HFFc6 (cell line): ENCODE measurements around the gene HUS1. TPM values are rescaled to one million over a fixed set of nuclear protein-coding genes. Genes with fewer than 3 reads are reported as not detected.
"Not testable (repeated sequence)": the region's sequence is repeated elsewhere in the genome, so short reads cannot be mapped to it uniquely, and the experiment has no call there.

Experiments used
- DNase-seq: peaks from one replicate; pipeline ENCODE4 v3.0.0-alpha.2; 2018
- H3K27ac Mint-ChIP-seq: 2 replicates; pipeline ENCODE4 v1.8.0; 2020; ENCODE audit warnings: mild to moderate bottlenecking, mixed read lengths
- H3K27me3 Mint-ChIP-seq: 2 replicates; pipeline ENCODE4 v1.8.0; 2021; ENCODE audit warnings: mild to moderate bottlenecking, moderate library complexity, mixed read lengths; ENCODE audit not compliant: insufficient read depth
- H3K36me3 Mint-ChIP-seq: 2 replicates; pipeline ENCODE4 v1.8.0; 2021; ENCODE audit warnings: low read depth, mixed read lengths
- H3K4me1 Mint-ChIP-seq: 2 replicates; pipeline ENCODE4 v1.8.0; 2020; ENCODE audit warnings: low read depth, mixed read lengths
- H3K4me3 Mint-ChIP-seq: 2 replicates; pipeline ENCODE4 v1.8.0; 2020; ENCODE audit warnings: mild to moderate bottlenecking, moderate library complexity, mixed read lengths
- H3K9me3 Mint-ChIP-seq: 2 replicates; pipeline ENCODE4 v1.8.0; 2020; ENCODE audit warnings: mild to moderate bottlenecking, mixed read lengths
- total RNA-seq, 6 experiments: library from RNA; stranded (reverse); fragmentation: NEBNext Ultra II Directional; extraction: Animal tissue kit (Norgen Biotek cat#: 25700); gene quantifications; 2 replicates in 1 of 6; 3 replicates in 5 of 6; pipeline ENCODE4 v1.2.3, GENCODE V29; 2021
- TF ChIP-seq, protein P1 (sequence below): fragments of 200-600 bp; sonication (generic); IDR thresholded peaks from 2 replicates; pipeline ENCODE4 v1.5.0; 2021; ENCODE audit warnings: antibody characterized with exemption, mild to moderate bottlenecking

The HUS1 gene
- total RNA-seq, 6 experiments from 2014 or later = 27.8 to 39.2 (median 34.6) TPM

- no peaks in the 10 kb centered on the region for H3K9me3 Mint-ChIP-seq
- TF ChIP-seq, protein P1, sequence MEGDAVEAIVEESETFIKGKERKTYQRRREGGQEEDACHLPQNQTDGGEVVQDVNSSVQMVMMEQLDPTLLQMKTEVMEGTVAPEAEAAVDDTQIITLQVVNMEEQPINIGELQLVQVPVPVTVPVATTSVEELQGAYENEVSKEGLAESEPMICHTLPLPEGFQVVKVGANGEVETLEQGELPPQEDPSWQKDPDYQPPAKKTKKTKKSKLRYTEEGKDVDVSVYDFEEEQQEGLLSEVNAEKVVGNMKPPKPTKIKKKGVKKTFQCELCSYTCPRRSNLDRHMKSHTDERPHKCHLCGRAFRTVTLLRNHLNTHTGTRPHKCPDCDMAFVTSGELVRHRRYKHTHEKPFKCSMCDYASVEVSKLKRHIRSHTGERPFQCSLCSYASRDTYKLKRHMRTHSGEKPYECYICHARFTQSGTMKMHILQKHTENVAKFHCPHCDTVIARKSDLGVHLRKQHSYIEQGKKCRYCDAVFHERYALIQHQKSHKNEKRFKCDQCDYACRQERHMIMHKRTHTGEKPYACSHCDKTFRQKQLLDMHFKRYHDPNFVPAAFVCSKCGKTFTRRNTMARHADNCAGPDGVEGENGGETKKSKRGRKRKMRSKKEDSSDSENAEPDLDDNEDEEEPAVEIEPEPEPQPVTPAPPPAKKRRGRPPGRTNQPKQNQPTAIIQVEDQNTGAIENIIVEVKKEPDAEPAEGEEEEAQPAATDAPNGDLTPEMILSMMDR = no peak
- H3K4me1 Mint-ChIP-seq = peaks cover 18% of the 10 kb centered on the region
- DNase-seq = no peak
- H3K36me3 Mint-ChIP-seq = peaks cover 4% of the 10 kb centered on the region; the same call in 1 of the 2 replicates
- H3K27me3 Mint-ChIP-seq = peaks cover 1% of the 10 kb centered on the region; the same call in 1 of the 2 replicates
- H3K4me3 Mint-ChIP-seq = no peak overlapping the region
- no peak overlapping the region for H3K27ac Mint-ChIP-seq
These were observed 11.2 kb upstream of the HUS1 start for GRCh38 chr7:47990592-47990991.

DNA sequence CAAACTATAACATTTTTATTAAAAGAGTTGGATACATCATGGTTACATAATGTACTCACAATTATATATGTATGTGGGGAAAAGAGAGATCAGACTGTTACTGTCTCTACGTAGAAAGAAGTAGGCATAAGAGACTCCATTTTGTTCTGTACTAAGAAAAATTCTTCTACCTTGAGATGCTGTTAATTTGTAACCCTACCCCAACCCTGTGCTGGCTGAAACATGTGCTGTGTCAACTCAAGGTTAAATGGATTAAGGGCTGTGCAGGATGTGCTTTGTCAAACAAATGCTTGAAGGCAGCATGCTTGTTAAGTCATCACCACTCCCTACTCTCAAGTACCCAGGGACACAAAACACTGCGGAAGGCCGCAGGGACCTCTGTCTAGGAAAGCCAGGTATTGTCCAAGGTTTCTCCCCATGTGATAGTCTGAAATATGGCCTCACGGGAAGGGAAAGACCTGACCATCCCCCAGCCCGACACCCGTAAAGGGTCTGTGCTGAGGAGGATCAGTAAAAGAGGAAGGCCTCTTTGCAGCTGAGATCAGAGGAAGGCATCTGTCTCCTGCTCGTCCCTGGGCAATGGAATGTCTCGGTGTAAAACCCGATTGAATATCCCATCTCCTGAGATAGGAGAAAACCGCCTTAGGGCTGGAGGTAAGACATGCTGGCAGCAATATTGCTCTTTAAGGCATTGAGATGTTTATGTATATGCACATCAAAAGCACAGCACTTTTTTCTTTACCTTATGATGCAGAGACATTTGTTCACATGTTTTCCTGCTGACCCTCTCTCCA, 10.4 kb upstream of the HUS1 start:
- H3K9me3 Mint-ChIP-seq, H3K27me3 Mint-ChIP-seq, H3K36me3 Mint-ChIP-seq, H3K27ac Mint-ChIP-seq, DNase-seq, H3K4me3 Mint-ChIP-seq: not testable (repeated sequence)
- peaks cover 18% of the 10 kb centered on the region for H3K4me1 Mint-ChIP-seq

DNA sequence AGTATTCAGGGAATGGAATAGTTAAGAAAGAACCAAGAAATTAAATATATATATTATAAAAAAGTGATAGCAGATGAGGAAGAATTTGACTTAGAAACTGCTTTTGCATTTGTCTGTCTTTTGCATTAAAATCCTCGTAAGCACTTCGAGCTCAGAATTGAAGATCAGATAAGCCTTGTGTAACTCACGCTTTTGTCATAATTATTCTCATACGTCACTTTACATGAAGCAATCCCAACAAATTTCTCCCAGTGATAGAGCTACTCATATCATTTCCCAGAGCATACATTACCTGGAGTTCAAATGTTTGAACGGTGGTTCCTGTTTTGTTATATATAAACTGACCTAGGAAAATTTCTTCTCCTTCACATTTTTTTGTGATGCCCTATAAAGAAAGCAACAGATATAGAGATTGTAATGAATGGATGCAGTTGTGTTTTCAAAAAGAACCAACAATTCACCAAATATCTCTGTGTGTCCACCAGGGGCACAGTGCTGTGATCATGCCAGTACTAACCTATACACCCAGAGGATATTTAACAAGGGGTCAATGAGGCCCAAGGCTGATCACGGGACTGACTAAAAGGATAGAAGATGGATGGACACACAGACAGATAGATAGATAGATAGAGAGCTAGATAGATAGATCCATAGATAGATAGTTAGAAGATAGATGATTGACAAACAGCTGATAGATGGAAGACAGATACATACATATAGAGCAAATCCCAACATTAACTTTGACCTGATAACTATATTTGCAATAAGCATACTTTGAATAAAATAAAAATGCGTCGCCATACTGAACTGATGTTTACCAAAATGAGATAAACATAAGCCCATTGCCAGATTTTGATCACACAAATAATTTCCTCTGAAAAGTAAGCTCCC, 9.3 kb upstream of the HUS1 start:
- Mint-ChIP-seq H3K4me1 (peaks cover 18% of the 10 kb centered on the region), H3K4me3 (no peak overlapping the region), H3K36me3 (no peaks in the 10 kb centered on the region), H3K27me3 (peaks cover 1% of the 10 kb centered on the region; the same call in 1 of the 2 replicates), H3K9me3 (no peaks in the 10 kb centered on the region), H3K27ac (no peak overlapping the region)
- DNase-seq = peak; percentile 4
- TF ChIP-seq, protein P1 = peak; percentile 74

GRCh38 chr7:47982610-47983009, 3.2 kb upstream of the HUS1 start:
- Mint-ChIP-seq H3K9me3 (no peaks in the 10 kb centered on the region), H3K4me3 (no peak overlapping the region), H3K27ac (no peak overlapping the region), H3K36me3 (peaks cover 10% of the 10 kb centered on the region), H3K4me1 (peaks cover 12% of the 10 kb centered on the region), H3K27me3 (no peaks in the 10 kb centered on the region; the same call in 1 of the 2 replicates)
- DNase-seq = no peak
- TF ChIP-seq, protein P1 = peak; percentile 12; the same call in 1 of the 2 replicates

DNA sequence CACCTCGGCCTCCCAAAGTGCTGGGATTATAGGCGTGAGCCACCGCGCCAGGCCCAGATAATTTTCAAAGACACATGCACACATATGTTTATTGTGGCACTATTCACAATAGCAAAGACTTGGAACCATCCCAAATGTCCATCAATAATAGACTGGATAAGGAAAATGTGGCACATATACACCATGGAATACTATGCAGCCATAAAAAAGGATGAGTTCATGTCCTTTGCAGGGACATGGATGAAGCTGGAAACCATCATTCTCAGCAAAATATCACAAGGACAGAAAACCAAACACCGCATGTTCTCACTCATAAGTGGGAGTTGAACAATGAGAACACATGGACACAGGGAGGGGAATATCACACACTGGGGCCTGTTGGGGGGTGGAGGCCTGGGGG, 1.2 kb upstream of the HUS1 start:
- not testable (repeated sequence) for H3K27ac Mint-ChIP-seq, H3K4me3 Mint-ChIP-seq, H3K9me3 Mint-ChIP-seq, H3K27me3 Mint-ChIP-seq, DNase-seq
- H3K36me3 Mint-ChIP-seq = peaks cover 17% of the 10 kb centered on the region
- peaks cover 19% of the 10 kb centered on the region for H3K4me1 Mint-ChIP-seq

GRCh38 chr7:47979832-47980181, 392 bp upstream of the HUS1 start:
- TF ChIP-seq, protein P1 = no peak
- peaks cover 17% of the 10 kb centered on the region for H3K36me3 Mint-ChIP-seq
- DNase-seq = no peak
- no peak overlapping the region for H3K27ac Mint-ChIP-seq
- peak overlapping the region; percentile 89 for H3K4me3 Mint-ChIP-seq
- no peaks in the 10 kb centered on the region; the same call in 1 of the 2 replicates for H3K27me3 Mint-ChIP-seq
- H3K9me3 Mint-ChIP-seq = no peaks in the 10 kb centered on the region
- peaks cover 19% of the 10 kb centered on the region for H3K4me1 Mint-ChIP-seq
